ENCODE results near the gene ZNF836. TPM values are rescaled to one million over a fixed set of nuclear protein-coding genes. Genes with fewer than 3 reads are reported as not detected.

Gene ZNF836
- total RNA-seq, 1 experiment from 2014 or later: 28.8 TPM

DNA sequence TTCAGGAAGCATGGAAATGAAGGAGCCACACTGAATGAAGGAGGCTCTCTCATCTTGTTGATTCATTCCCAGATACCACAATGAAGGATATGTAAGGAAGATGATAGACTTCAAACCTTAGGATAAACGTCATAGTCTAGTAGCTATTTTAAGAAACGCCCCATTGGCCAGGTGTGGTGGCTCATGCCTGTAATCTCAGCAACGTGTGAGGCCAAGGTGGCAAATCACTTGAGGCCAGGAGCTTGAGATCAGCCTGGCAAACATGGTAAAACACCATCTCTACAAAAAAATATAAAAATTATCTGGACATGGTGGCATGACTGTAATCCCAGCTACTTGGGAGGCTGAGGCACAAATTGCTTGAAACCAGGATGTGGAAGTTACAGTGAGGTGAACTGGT, 58.8 kb downstream of the ZNF836 start:
- Mint-ChIP-seq H3K27me3 (ENCODE audit: low read depth) (peaks cover 49% of the 10 kb centered on the region), H3K27ac (no peak overlapping the region), H3K36me3 (peaks cover 82% of the 10 kb centered on the region), H3K4me1 (no peaks in the 10 kb centered on the region), H3K9me3 (peaks cover 87% of the 10 kb centered on the region), H3K4me3 (no peak overlapping the region)
- ChIA-PET POLR2A (no interaction called here), CTCF (no interaction called here)
- TF ChIP-seq MYBL2 (CRISPR knock-in tag; IDR thresholded peaks at IDR 0.05) (no peak), CBFB (CRISPR knock-in tag; IDR thresholded peaks at IDR 0.05; ENCODE audit: low read depth) (no peak), GRHL2 (CRISPR knock-in tag; IDR thresholded peaks at IDR 0.05; ENCODE audit: insufficient replicate concordance, severe bottlenecking) (no peak), OVOL2 (CRISPR knock-in tag; IDR thresholded peaks at IDR 0.05; ENCODE audit: borderline replicate concordance) (no peak), GABPB1 (CRISPR knock-in tag; IDR thresholded peaks at IDR 0.05) (no peak), NR1H2 (CRISPR knock-in tag; IDR thresholded peaks at IDR 0.05) (no peak), SOX15 (CRISPR knock-in tag; IDR thresholded peaks at IDR 0.05) (no peak), TP53 (CRISPR knock-in tag; IDR thresholded peaks at IDR 0.05) (no peak)
- TF ChIP-seq, protein P1, sequence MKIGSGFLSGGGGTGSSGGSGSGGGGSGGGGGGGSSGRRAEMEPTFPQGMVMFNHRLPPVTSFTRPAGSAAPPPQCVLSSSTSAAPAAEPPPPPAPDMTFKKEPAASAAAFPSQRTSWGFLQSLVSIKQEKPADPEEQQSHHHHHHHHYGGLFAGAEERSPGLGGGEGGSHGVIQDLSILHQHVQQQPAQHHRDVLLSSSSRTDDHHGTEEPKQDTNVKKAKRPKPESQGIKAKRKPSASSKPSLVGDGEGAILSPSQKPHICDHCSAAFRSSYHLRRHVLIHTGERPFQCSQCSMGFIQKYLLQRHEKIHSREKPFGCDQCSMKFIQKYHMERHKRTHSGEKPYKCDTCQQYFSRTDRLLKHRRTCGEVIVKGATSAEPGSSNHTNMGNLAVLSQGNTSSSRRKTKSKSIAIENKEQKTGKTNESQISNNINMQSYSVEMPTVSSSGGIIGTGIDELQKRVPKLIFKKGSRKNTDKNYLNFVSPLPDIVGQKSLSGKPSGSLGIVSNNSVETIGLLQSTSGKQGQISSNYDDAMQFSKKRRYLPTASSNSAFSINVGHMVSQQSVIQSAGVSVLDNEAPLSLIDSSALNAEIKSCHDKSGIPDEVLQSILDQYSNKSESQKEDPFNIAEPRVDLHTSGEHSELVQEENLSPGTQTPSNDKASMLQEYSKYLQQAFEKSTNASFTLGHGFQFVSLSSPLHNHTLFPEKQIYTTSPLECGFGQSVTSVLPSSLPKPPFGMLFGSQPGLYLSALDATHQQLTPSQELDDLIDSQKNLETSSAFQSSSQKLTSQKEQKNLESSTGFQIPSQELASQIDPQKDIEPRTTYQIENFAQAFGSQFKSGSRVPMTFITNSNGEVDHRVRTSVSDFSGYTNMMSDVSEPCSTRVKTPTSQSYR (CRISPR knock-in tag; IDR thresholded peaks at IDR 0.05): no peak
- TF ChIP-seq, protein P2, sequence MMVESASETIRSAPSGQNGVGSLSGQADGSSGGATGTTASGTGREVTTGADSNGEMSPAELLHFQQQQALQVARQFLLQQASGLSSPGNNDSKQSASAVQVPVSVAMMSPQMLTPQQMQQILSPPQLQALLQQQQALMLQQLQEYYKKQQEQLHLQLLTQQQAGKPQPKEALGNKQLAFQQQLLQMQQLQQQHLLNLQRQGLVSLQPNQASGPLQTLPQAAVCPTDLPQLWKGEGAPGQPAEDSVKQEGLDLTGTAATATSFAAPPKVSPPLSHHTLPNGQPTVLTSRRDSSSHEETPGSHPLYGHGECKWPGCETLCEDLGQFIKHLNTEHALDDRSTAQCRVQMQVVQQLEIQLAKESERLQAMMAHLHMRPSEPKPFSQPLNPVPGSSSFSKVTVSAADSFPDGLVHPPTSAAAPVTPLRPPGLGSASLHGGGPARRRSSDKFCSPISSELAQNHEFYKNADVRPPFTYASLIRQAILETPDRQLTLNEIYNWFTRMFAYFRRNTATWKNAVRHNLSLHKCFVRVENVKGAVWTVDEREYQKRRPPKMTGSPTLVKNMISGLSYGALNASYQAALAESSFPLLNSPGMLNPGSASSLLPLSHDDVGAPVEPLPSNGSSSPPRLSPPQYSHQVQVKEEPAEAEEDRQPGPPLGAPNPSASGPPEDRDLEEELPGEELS (CRISPR knock-in tag; IDR thresholded peaks at IDR 0.05): no peak
- TF ChIP-seq, protein P3, sequence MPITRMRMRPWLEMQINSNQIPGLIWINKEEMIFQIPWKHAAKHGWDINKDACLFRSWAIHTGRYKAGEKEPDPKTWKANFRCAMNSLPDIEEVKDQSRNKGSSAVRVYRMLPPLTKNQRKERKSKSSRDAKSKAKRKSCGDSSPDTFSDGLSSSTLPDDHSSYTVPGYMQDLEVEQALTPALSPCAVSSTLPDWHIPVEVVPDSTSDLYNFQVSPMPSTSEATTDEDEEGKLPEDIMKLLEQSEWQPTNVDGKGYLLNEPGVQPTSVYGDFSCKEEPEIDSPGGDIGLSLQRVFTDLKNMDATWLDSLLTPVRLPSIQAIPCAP (CRISPR knock-in tag; IDR thresholded peaks at IDR 0.05): no peak
- TF ChIP-seq, protein P4, sequence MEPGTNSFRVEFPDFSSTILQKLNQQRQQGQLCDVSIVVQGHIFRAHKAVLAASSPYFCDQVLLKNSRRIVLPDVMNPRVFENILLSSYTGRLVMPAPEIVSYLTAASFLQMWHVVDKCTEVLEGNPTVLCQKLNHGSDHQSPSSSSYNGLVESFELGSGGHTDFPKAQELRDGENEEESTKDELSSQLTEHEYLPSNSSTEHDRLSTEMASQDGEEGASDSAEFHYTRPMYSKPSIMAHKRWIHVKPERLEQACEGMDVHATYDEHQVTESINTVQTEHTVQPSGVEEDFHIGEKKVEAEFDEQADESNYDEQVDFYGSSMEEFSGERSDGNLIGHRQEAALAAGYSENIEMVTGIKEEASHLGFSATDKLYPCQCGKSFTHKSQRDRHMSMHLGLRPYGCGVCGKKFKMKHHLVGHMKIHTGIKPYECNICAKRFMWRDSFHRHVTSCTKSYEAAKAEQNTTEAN (CRISPR knock-in tag; IDR thresholded peaks at IDR 0.05): no peak
- TF ChIP-seq, protein P5, sequence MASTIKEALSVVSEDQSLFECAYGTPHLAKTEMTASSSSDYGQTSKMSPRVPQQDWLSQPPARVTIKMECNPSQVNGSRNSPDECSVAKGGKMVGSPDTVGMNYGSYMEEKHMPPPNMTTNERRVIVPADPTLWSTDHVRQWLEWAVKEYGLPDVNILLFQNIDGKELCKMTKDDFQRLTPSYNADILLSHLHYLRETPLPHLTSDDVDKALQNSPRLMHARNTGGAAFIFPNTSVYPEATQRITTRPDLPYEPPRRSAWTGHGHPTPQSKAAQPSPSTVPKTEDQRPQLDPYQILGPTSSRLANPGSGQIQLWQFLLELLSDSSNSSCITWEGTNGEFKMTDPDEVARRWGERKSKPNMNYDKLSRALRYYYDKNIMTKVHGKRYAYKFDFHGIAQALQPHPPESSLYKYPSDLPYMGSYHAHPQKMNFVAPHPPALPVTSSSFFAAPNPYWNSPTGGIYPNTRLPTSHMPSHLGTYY (CRISPR knock-in tag; IDR thresholded peaks at IDR 0.05): no peak
- DNase-seq (ENCODE audit: low spot score) (no peak), ATAC-seq (no peak)

DNA sequence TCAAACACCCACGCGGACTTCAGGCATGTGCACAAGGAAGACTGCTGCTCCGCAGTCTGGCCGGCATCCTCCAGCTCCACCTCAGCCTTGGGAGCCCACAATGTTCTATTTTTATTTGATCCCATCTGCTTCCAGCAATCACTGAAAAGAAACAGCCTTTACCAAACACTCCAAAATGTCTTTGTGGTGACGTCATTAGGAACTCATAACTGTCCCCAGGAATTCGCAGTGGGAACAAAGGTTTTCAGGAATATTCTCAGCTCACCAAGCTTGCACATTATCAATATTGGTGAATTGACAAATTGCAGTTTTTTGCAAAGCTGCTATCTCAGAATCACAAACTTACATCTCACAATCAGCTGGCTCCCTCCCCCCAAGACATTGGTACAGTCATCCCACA, 60.6 kb downstream of the ZNF836 start:
- H3K4me1 Mint-ChIP-seq: no peaks in the 10 kb centered on the region

More for the DNA sequence above, 60.6 kb downstream of the ZNF836 start:
- no peak for TF ChIP-seq JUN (CRISPR knock-in tag; IDR thresholded peaks at IDR 0.05)
- TF ChIP-seq FOXP1 (CRISPR knock-in tag; IDR thresholded peaks at IDR 0.05; ENCODE audit: borderline replicate concordance): no peak
- TF ChIP-seq PRRX2 (CRISPR knock-in tag; IDR thresholded peaks at IDR 0.05): no peak
- TF ChIP-seq HMGA2 (CRISPR knock-in tag; IDR thresholded peaks at IDR 0.05): no peak
- TF ChIP-seq, protein P6, sequence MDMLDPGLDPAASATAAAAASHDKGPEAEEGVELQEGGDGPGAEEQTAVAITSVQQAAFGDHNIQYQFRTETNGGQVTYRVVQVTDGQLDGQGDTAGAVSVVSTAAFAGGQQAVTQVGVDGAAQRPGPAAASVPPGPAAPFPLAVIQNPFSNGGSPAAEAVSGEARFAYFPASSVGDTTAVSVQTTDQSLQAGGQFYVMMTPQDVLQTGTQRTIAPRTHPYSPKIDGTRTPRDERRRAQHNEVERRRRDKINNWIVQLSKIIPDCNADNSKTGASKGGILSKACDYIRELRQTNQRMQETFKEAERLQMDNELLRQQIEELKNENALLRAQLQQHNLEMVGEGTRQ (CRISPR knock-in tag; IDR thresholded peaks at IDR 0.05): no peak
- TF ChIP-seq, protein P7, sequence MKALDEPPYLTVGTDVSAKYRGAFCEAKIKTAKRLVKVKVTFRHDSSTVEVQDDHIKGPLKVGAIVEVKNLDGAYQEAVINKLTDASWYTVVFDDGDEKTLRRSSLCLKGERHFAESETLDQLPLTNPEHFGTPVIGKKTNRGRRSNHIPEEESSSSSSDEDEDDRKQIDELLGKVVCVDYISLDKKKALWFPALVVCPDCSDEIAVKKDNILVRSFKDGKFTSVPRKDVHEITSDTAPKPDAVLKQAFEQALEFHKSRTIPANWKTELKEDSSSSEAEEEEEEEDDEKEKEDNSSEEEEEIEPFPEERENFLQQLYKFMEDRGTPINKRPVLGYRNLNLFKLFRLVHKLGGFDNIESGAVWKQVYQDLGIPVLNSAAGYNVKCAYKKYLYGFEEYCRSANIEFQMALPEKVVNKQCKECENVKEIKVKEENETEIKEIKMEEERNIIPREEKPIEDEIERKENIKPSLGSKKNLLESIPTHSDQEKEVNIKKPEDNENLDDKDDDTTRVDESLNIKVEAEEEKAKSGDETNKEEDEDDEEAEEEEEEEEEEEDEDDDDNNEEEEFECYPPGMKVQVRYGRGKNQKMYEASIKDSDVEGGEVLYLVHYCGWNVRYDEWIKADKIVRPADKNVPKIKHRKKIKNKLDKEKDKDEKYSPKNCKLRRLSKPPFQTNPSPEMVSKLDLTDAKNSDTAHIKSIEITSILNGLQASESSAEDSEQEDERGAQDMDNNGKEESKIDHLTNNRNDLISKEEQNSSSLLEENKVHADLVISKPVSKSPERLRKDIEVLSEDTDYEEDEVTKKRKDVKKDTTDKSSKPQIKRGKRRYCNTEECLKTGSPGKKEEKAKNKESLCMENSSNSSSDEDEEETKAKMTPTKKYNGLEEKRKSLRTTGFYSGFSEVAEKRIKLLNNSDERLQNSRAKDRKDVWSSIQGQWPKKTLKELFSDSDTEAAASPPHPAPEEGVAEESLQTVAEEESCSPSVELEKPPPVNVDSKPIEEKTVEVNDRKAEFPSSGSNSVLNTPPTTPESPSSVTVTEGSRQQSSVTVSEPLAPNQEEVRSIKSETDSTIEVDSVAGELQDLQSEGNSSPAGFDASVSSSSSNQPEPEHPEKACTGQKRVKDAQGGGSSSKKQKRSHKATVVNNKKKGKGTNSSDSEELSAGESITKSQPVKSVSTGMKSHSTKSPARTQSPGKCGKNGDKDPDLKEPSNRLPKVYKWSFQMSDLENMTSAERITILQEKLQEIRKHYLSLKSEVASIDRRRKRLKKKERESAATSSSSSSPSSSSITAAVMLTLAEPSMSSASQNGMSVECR (CRISPR knock-in tag; IDR thresholded peaks at IDR 0.05; ENCODE audit: borderline replicate concordance): no peak
- TF ChIP-seq TCF7 (CRISPR knock-in tag; IDR thresholded peaks at IDR 0.05; ENCODE audit: low read depth): no peak
- no peak for TF ChIP-seq NR3C1 (CRISPR knock-in tag; conservative IDR thresholded peaks at IDR 0.05; ENCODE audit: low read depth)
- Mint-ChIP-seq H3K4me3 (no peak overlapping the region), H3K36me3 (peaks cover 79% of the 10 kb centered on the region), H3K27ac (no peak overlapping the region), H3K9me3 (peaks cover 85% of the 10 kb centered on the region), H3K27me3 (ENCODE audit: low read depth) (peaks cover 54% of the 10 kb centered on the region)
- CTCF ChIA-PET: no interaction called here
- POLR2A ChIA-PET: no interaction called here
- ATAC-seq (no peak), DNase-seq (ENCODE audit: low spot score) (no peak)

Measured in WTC11 (cell line).